ENCODE data around the gene IL19. TPM values are rescaled to one million over a fixed set of nuclear protein-coding genes. Genes with fewer than 3 reads are reported as not detected.

IL19 gene
- polyA plus RNA-seq, 1 of the 3 experiments (the other 2 are of a cell fraction): not detected

DNA sequence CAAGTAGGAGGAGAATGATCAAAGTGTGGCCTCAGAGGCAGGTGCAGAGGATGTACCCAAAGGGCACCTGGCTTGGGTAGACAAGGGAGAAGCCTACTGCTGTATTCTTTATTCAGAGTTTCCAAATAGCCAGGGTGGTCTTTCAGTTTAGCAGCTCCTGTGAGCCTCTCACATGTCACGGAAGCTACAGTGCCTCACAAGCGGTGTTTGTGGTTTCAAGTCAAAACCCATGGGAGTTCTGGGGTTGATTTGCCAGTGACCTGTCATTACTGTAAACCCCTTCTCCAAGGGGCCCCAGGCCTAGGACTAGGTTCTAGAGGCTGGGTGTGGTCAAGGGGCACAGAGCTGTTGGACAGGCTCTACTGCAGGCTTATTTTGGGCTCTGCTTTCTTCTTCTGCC lies 11.9 kb downstream of the IL19 start:
- TF ChIP-seq JUND (IDR thresholded peaks at IDR 0.05) (no peak), TCF12 (IDR thresholded peaks at IDR 0.05) (no peak), USF2 (IDR thresholded peaks at IDR 0.05; ENCODE audit: borderline replicate concordance, low read depth, low read length) (no peak), EP300 (IDR thresholded peaks at IDR 0.05; ENCODE audit: borderline replicate concordance in 1 of 2, low read depth in 1 of 2, low read length in 1 of 2) (no peak), MAX (IDR thresholded peaks at IDR 0.05; ENCODE audit: low read depth) (no peak), NRF1 (IDR thresholded peaks at IDR 0.05; ENCODE audit: low read depth, low read length) (no peak), FOXM1 (IDR thresholded peaks at IDR 0.05; ENCODE audit: low read depth) (no peak), NFIC (IDR thresholded peaks at IDR 0.05; ENCODE audit: borderline replicate concordance) (no peak), RAD21 (IDR thresholded peaks at IDR 0.05; ENCODE audit: low read length) (no peak), MEF2A (IDR thresholded peaks at IDR 0.05; ENCODE audit: borderline replicate concordance, low read depth) (no peak), SIN3A (IDR thresholded peaks at IDR 0.05; ENCODE audit: borderline replicate concordance, low read depth, low read length) (no peak), ZBTB33 (IDR thresholded peaks at IDR 0.05; ENCODE audit: borderline replicate concordance, low read depth) (no peak), POLR2AphosphoS5 (IDR thresholded peaks at IDR 0.05; ENCODE audit: low read depth, low read length) (no peak), ELF1 (IDR thresholded peaks at IDR 0.05) (no peak), TEAD4 (IDR thresholded peaks at IDR 0.05; ENCODE audit: borderline replicate concordance, insufficient read depth) (no peak), GABPA (IDR thresholded peaks at IDR 0.05; ENCODE audit: low read depth) (no peak), FOXJ3 (CRISPR knock-in tag; IDR thresholded peaks at IDR 0.05) (no peak), FOSL2 (IDR thresholded peaks at IDR 0.05; ENCODE audit: borderline replicate concordance, low read depth) (no peak)
- TF ChIP-seq, protein P1, sequence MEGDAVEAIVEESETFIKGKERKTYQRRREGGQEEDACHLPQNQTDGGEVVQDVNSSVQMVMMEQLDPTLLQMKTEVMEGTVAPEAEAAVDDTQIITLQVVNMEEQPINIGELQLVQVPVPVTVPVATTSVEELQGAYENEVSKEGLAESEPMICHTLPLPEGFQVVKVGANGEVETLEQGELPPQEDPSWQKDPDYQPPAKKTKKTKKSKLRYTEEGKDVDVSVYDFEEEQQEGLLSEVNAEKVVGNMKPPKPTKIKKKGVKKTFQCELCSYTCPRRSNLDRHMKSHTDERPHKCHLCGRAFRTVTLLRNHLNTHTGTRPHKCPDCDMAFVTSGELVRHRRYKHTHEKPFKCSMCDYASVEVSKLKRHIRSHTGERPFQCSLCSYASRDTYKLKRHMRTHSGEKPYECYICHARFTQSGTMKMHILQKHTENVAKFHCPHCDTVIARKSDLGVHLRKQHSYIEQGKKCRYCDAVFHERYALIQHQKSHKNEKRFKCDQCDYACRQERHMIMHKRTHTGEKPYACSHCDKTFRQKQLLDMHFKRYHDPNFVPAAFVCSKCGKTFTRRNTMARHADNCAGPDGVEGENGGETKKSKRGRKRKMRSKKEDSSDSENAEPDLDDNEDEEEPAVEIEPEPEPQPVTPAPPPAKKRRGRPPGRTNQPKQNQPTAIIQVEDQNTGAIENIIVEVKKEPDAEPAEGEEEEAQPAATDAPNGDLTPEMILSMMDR (IDR thresholded peaks at IDR 0.05): no peak
- TF ChIP-seq, protein P2, sequence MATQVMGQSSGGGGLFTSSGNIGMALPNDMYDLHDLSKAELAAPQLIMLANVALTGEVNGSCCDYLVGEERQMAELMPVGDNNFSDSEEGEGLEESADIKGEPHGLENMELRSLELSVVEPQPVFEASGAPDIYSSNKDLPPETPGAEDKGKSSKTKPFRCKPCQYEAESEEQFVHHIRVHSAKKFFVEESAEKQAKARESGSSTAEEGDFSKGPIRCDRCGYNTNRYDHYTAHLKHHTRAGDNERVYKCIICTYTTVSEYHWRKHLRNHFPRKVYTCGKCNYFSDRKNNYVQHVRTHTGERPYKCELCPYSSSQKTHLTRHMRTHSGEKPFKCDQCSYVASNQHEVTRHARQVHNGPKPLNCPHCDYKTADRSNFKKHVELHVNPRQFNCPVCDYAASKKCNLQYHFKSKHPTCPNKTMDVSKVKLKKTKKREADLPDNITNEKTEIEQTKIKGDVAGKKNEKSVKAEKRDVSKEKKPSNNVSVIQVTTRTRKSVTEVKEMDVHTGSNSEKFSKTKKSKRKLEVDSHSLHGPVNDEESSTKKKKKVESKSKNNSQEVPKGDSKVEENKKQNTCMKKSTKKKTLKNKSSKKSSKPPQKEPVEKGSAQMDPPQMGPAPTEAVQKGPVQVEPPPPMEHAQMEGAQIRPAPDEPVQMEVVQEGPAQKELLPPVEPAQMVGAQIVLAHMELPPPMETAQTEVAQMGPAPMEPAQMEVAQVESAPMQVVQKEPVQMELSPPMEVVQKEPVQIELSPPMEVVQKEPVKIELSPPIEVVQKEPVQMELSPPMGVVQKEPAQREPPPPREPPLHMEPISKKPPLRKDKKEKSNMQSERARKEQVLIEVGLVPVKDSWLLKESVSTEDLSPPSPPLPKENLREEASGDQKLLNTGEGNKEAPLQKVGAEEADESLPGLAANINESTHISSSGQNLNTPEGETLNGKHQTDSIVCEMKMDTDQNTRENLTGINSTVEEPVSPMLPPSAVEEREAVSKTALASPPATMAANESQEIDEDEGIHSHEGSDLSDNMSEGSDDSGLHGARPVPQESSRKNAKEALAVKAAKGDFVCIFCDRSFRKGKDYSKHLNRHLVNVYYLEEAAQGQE (IDR thresholded peaks at IDR 0.05; ENCODE audit: low read depth, low read length): no peak
- Histone ChIP-seq H3K27ac (ENCODE audit: low read depth in 2 of 2, low read length in 1 of 2) (no peak overlapping the region), H3K4me3 (ENCODE audit: low read depth in 2 of 2, low read length in 1 of 2) (no peak overlapping the region), H3K9ac (no peak overlapping the region), H3K36me3 (replicated peaks in 1 of 2; ENCODE audit: control insufficient read depth in 1 of 2, insufficient read depth in 2 of 2, low read length in 1 of 2) (no peaks in the 10 kb centered on the region), H4K20me1 (ENCODE audit: insufficient read depth) (no peaks in the 10 kb centered on the region), H3K4me1 (ENCODE audit: control insufficient read depth in 1 of 2, insufficient read depth in 2 of 2, low read depth in 1 of 2, low read length in 1 of 2) (no peaks in the 10 kb centered on the region), H3K79me2 (ENCODE audit: insufficient read depth) (no peaks in the 10 kb centered on the region), H3F3A (replicated peaks; ENCODE audit: insufficient read depth) (no peaks in the 10 kb centered on the region), H2AFZ (ENCODE audit: low read depth) (no peak overlapping the region), H3K9me3 (no peaks in the 10 kb centered on the region), H3K9me2 (no peaks in the 10 kb centered on the region), H3K4me2 (no peak overlapping the region), H3K27me3 (ENCODE audit: insufficient read depth) (peaks cover 8% of the 10 kb centered on the region; the same call in 1 of the 2 replicates)
- no peak for DNase-seq
- CTCF ChIA-PET: no interaction called here
- POLR2A ChIA-PET: no interaction called here
- 75% methylated on average over 2 of the region's 2 CpGs for WGBS (ENCODE audit: low lambda C conversion rate)
